HepG2 (cell line): ENCODE data around the gene PARP3. TPM values are rescaled to one million over a fixed set of nuclear protein-coding genes. Genes with fewer than 3 reads are reported as not detected.

Source experiments
- ATAC-seq: fragments of 200-7000 bp; cut with Tn5 transposase; 3 replicates; pipeline ENCODE4 v1.9.1; 2020; ENCODE audit warnings: mild to moderate bottlenecking, moderate library complexity
- BruUV-seq: library from RNA; stranded (reverse); fragments of 400-500 nt; replicated peaks from 2 replicates; lab custom pipeline; 2021; lab: Mats Ljungman, UMichigan
- CTCF ChIA-PET: fragments of 300-600 bp; formaldehyde crosslinking; extraction: SDS; loops from one replicate; lab custom pipeline; 2021; ENCODE audit warnings: low total read pairs, inconsistent platforms, low intra/inter-chr PET ratio; lab: Yijun Ruan, JAX
- POLR2A ChIA-PET: fragments of 350-600 bp; sonication (Branson Sonifier 250); formaldehyde crosslinking; loops from one replicate; lab custom pipeline; 2020; ENCODE audit warnings: antibody characterized with exemption, inconsistent platforms; lab: Yijun Ruan, JAX
- DNase-seq: peaks from one replicate; pipeline ENCODE4 v3.0.0-alpha.2; 2015; ENCODE audit warnings: low spot score
- FAIRE-seq: peaks from 3 replicates; lab custom pipeline; 2011; peaks lifted over from hg19 to GRCh38; lab: Jason Lieb, UNC
- H2AFZ ChIP-seq: one replicate; pipeline ENCODE4 v1.6.1; 2011; ENCODE audit warnings: low read length, inconsistent platforms
- H3K27ac ChIP-seq: fragments of 300-600 bp; 3 replicates; pipeline ENCODE4 v1.8.0; 2011; ENCODE audit warnings: mixed run types, mild to moderate bottlenecking, mixed read lengths, low read length, inconsistent platforms; ENCODE audit not compliant: insufficient read depth; ENCODE audit errors: extremely low read length
- H3K27me3 ChIP-seq, 2 experiments: fragments of 200-600 bp in 1 of 2; 2 replicates in 1 of 2; 3 replicates in 1 of 2; pipeline versions ENCODE4 v1.6.0 to v1.8.0; 2011; ENCODE audit warnings: low read length in 2 of 2, mild to moderate bottlenecking in 2 of 2, moderate library complexity in 2 of 2, inconsistent platforms in 1 of 2; ENCODE audit not compliant: insufficient read depth in 2 of 2, control insufficient read depth in 1 of 2
- H3K36me3 ChIP-seq, 2 experiments: fragments of 200-600 bp in 1 of 2; replicated peaks in 1 of 2; 2 replicates in 1 of 2; 3 replicates in 1 of 2; pipeline versions ENCODE4 v1.5.1 to v1.8.0; 2011; ENCODE audit warnings: low read length in 2 of 2, inconsistent platforms in 1 of 2; ENCODE audit not compliant: insufficient read depth in 2 of 2, control insufficient read depth in 1 of 2
- H3K4me1 ChIP-seq: 2 replicates; pipeline ENCODE4 v1.5.1; 2012; ENCODE audit warnings: low read length, inconsistent platforms; ENCODE audit not compliant: insufficient read depth
- H3K4me2 ChIP-seq: 2 replicates; pipeline ENCODE4 v1.6.0; 2011; ENCODE audit warnings: low read depth, low read length, inconsistent platforms
- H3K4me3 ChIP-seq, 3 experiments: fragments of 200-600 bp in 1 of 3; sonication (generic), shearing (Covaris generic) in 1 of 3; replicated peaks in 1 of 3; 2 replicates each; pipeline ENCODE4 v1.5.1; 2011 to 2016; ENCODE audit warnings: low read length in 3 of 3, inconsistent platforms in 2 of 3, low read depth in 2 of 3, mild to moderate bottlenecking in 2 of 3, control low read depth in 1 of 3, mixed read lengths in 1 of 3; ENCODE audit not compliant: insufficient read depth in 1 of 3
- H3K79me2 ChIP-seq: one replicate; pipeline ENCODE4 v1.6.1; 2011; ENCODE audit warnings: low read length, inconsistent platforms; ENCODE audit not compliant: insufficient read depth
- H3K9ac ChIP-seq: 2 replicates; pipeline ENCODE4 v1.6.0; 2011; ENCODE audit warnings: mild to moderate bottlenecking, low read depth, low read length, inconsistent platforms; ENCODE audit not compliant: insufficient read depth
- H3K9me3 ChIP-seq: 2 replicates; pipeline ENCODE4 v1.5.1; 2012; ENCODE audit warnings: mild to moderate bottlenecking, low read length
- H4K20me1 ChIP-seq: 2 replicates; pipeline ENCODE4 v1.6.0; 2011; ENCODE audit warnings: inconsistent platforms, mild to moderate bottlenecking, low read length, moderate library complexity; ENCODE audit not compliant: insufficient read depth
- ADNP ChIP-seq: sonication (generic); formaldehyde crosslinking; IDR thresholded peaks from 2 replicates; pipeline ENCODE4 v1.4.0; 2020; ENCODE audit warnings: missing genetic modification reagents
- KMT2B ChIP-seq: IDR thresholded peaks from 2 replicates; pipeline ENCODE4 v1.6.1; 2016; ENCODE audit warnings: missing genetic modification reagents, missing compliant biosample characterization
- NCOA1 ChIP-seq: sonication (generic); formaldehyde crosslinking; IDR thresholded peaks from 2 replicates; pipeline ENCODE4 v1.9.0; 2021; ENCODE audit warnings: missing genetic modification reagents
- PAF1 ChIP-seq: IDR thresholded peaks from 2 replicates; pipeline ENCODE4 v1.6.1; 2016; ENCODE audit warnings: missing genetic modification reagents, missing compliant biosample characterization
- POLR2A ChIP-seq, 2 experiments: IDR thresholded peaks; 2 replicates each; pipeline ENCODE4 v1.6.1; 2011; ENCODE audit warnings: low read depth in 2 of 2, low read length in 2 of 2, mild to moderate bottlenecking in 1 of 2, moderate library complexity in 1 of 2; ENCODE audit not compliant: insufficient read depth in 1 of 2
- SMARCE1 ChIP-seq: fragments of 450-650 bp; IDR thresholded peaks from 2 replicates; pipeline ENCODE4 v1.6.1; 2017; ENCODE audit warnings: borderline replicate concordance
- SRSF4 ChIP-seq: fragments of 200-400 bp; formaldehyde crosslinking; IDR thresholded peaks from one replicate; pipeline ENCODE4 v1.6.1; 2018; ENCODE audit warnings: mild to moderate bottlenecking, low read depth, low read length, moderate library complexity; ENCODE audit not compliant: poor library complexity, severe bottlenecking
- ZNF235 ChIP-seq: sonication (generic); formaldehyde crosslinking; IDR thresholded peaks from 2 replicates; pipeline ENCODE4 v1.8.1; 2023; ENCODE audit warnings: mild to moderate bottlenecking, missing genetic modification reagents, borderline replicate concordance
- ZNF264 ChIP-seq: sonication (generic); formaldehyde crosslinking; IDR thresholded peaks from 2 replicates; pipeline ENCODE4 v1.4.0; 2020; ENCODE audit warnings: missing genetic modification reagents
- ZSCAN22 ChIP-seq: sonication (generic); formaldehyde crosslinking; IDR thresholded peaks from 2 replicates; pipeline ENCODE4 v1.4.0; 2020; ENCODE audit warnings: mild to moderate bottlenecking, missing genetic modification reagents
- ZSCAN31 ChIP-seq: sonication (generic); formaldehyde crosslinking; IDR thresholded peaks from 2 replicates; pipeline ENCODE4 v1.5.0; 2020; ENCODE audit warnings: low read depth, mild to moderate bottlenecking, missing genetic modification reagents
- WGBS: methylation state at CpG from one replicate; pipeline ENCODE4 v1.1.6; 2017; ENCODE audit warnings: low lambda C conversion rate; 5-methylcytosine and 5-hydroxymethylcytosine counted together
- in situ Hi-C: cut with HindIII; loops from 2 replicates; pipeline ENCODE4 v1.10.0; 2017; ENCODE audit warnings: low pct_unique_long_range_greater_than_20kb; ENCODE audit not compliant: extremely low pct_ligation_motif_present
- intact Hi-C: fragments of 100-400 bp; cut with micrococcal nuclease; formaldehyde crosslinking; loops from one replicate; pipeline ENCODE4 v1.10.0; 2022; ENCODE audit not compliant: unreplicated experiment
- polyA plus RNA-seq, 8 experiments: library from polyadenylated mRNA; depleted of rRNA in 3 of 8; stranded (reverse) in 7 of 8; unstranded in 1 of 8; fragments of >200 nt; fragmentation: Illumina TruSeq in 4 of 8; extraction: Trizol in 4 of 8; gene quantifications; 2 replicates each; pipeline versions ENCODE4 v1.2.1 to v1.2.3, GENCODE V29; 2011 to 2016; ENCODE audit warnings: low read depth in 4 of 8, missing spikeins in 1 of 8, mixed read lengths in 1 of 8; ENCODE audit not compliant: insufficient read depth in 1 of 8
- total RNA-seq, 5 experiments: library from RNA; depleted of rRNA; stranded (reverse); fragments of >200 nt; fragmentation: Illumina TruSeq; extraction: Trizol; gene quantifications; 2 replicates each; pipeline ENCODE4 v1.2.3, GENCODE V29; 2016; ENCODE audit warnings: low read depth in 1 of 5
- TF ChIP-seq, protein P1 (sequence below): sonication (generic); formaldehyde crosslinking; IDR thresholded peaks from 2 replicates; pipeline ENCODE4 v1.4.0; 2020; ENCODE audit warnings: low read depth, mild to moderate bottlenecking, missing genetic modification reagents
- TF ChIP-seq, protein P2 (sequence below): IDR thresholded peaks from 2 replicates; pipeline ENCODE4 v1.6.1; 2018; ENCODE audit warnings: missing genetic modification reagents
- TF ChIP-seq, protein P3 (sequence below): sonication (generic); formaldehyde crosslinking; IDR thresholded peaks from 2 replicates; pipeline ENCODE4 v1.5.0; 2020; ENCODE audit warnings: missing genetic modification reagents
- TF ChIP-seq, protein P4 (sequence below): sonication (generic); formaldehyde crosslinking; conservative IDR thresholded peaks from 2 replicates; pipeline ENCODE4 v1.4.0; 2020; ENCODE audit warnings: mild to moderate bottlenecking, missing genetic modification reagents, moderate library complexity
- TF ChIP-seq, protein P5 (sequence below): sonication (generic); formaldehyde crosslinking; IDR thresholded peaks from 2 replicates; pipeline ENCODE4 v1.4.0; 2020; ENCODE audit warnings: missing genetic modification reagents

The PARP3 gene
- total and polyA plus RNA-seq, 2 of the 13 experiments (the other 11 are each of a cell fraction or from before 2014, with no cell fraction given), result 11.2 to 21.5 TPM

DNA sequence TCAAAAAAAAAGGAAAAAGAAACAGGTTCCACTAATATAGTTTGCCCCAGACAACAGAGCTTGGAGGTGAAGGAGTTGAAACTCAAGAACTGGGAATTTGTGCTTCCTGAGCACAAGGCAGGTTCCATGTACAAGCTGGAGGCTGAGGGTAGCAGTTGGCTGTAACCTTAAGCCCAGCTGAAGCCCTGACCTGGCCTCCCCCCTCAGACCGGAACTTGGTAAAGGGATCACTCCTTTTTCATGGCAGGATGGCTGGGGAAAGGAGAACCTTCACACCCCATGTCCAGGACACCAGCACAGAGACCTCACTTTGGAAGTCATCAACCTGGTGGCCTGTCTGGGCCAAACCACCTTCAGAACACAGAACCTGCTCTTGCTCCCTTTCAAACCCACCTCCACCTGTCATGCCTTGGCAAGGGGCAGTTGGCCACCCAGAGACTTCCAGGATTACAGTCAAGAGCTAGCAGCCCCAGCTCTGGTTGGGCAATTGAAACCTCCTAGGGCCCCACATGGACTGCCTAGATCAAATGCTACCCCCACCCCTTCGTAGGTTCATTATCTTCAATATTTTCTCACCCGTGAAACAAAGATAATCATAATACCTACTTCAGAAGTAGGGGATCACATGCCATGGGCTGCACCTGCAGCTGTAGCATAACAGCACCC, 50.0 kb downstream of the PARP3 start:
- ChIA-PET CTCF (no interaction called here), POLR2A (interaction anchor here (1.0 to 7.1 kb wide), 8 partner anchors 9 to 162 kb away, joined by 3 to 187 read pairs (median 9); partner anchors contain the start of genes ABHD14A, ABHD14B, ACY1 and PARP3)
- WGBS, result 97% methylated on average over 2 of the region's 3 CpGs
- ATAC-seq (no peak; the same call in 2 of the 3 replicates), FAIRE-seq (no peak), DNase-seq (no peak)
- in situ Hi-C loops (no loop called here), intact Hi-C loops (no loop called here)
- Histone ChIP-seq H4K20me1 (peaks cover 3% of the 10 kb centered on the region; the same call in 1 of the 2 replicates), H3K27ac (peak overlapping the region; percentile 37), H3K9me3 (no peaks in the 10 kb centered on the region), H3K4me3 (no peak overlapping the region), H3K36me3 (peaks cover 9 to 18% of the 10 kb centered on the region in 2 experiments), H3K79me2 (peaks cover 21% of the 10 kb centered on the region), H3K4me1 (peaks cover 45% of the 10 kb centered on the region), H3K4me2 (no peak overlapping the region), H3K9ac (no peak overlapping the region), H2AFZ (no peak overlapping the region), H3K27me3 (no peaks in the 10 kb centered on the region; a peak in 1 of 5 replicates)
- BruUV-seq, result TSS peak; percentile 65
- no peak for TF ChIP-seq ZNF264
- TF ChIP-seq, protein P1, sequence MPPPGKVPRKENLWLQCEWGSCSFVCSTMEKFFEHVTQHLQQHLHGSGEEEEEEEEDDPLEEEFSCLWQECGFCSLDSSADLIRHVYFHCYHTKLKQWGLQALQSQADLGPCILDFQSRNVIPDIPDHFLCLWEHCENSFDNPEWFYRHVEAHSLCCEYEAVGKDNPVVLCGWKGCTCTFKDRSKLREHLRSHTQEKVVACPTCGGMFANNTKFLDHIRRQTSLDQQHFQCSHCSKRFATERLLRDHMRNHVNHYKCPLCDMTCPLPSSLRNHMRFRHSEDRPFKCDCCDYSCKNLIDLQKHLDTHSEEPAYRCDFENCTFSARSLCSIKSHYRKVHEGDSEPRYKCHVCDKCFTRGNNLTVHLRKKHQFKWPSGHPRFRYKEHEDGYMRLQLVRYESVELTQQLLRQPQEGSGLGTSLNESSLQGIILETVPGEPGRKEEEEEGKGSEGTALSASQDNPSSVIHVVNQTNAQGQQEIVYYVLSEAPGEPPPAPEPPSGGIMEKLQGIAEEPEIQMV (CRISPR knock-in tag), result no peak
- TF ChIP-seq ADNP (CRISPR knock-in tag), result no peak
- no peak for TF ChIP-seq SRSF4
- TF ChIP-seq ZSCAN31 (CRISPR knock-in tag), result no peak
- no peak for TF ChIP-seq KMT2B (CRISPR knock-in tag)
- TF ChIP-seq, protein P2, sequence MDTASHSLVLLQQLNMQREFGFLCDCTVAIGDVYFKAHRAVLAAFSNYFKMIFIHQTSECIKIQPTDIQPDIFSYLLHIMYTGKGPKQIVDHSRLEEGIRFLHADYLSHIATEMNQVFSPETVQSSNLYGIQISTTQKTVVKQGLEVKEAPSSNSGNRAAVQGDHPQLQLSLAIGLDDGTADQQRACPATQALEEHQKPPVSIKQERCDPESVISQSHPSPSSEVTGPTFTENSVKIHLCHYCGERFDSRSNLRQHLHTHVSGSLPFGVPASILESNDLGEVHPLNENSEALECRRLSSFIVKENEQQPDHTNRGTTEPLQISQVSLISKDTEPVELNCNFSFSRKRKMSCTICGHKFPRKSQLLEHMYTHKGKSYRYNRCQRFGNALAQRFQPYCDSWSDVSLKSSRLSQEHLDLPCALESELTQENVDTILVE (CRISPR knock-in tag), result no peak
- TF ChIP-seq NCOA1 (CRISPR knock-in tag), result no peak
- peak; percentile 93 for TF ChIP-seq ZSCAN22 (CRISPR knock-in tag)
- TF ChIP-seq, protein P3, sequence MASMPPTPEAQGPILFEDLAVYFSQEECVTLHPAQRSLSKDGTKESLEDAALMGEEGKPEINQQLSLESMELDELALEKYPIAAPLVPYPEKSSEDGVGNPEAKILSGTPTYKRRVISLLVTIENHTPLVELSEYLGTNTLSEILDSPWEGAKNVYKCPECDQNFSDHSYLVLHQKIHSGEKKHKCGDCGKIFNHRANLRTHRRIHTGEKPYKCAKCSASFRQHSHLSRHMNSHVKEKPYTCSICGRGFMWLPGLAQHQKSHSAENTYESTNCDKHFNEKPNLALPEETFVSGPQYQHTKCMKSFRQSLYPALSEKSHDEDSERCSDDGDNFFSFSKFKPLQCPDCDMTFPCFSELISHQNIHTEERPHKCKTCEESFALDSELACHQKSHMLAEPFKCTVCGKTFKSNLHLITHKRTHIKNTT, result no peak
- TF ChIP-seq ZNF235, result no peak
- TF ChIP-seq POLR2A (IDR thresholded peaks at IDR 0.05; ENCODE audit: insufficient read depth in 1 of 2, low read depth in 2 of 2, low read length in 2 of 2), result peak in 1 of 2 experiments; percentile 52; a peak in 2 of 4 replicates
- TF ChIP-seq SMARCE1, result no peak
- TF ChIP-seq, protein P4, sequence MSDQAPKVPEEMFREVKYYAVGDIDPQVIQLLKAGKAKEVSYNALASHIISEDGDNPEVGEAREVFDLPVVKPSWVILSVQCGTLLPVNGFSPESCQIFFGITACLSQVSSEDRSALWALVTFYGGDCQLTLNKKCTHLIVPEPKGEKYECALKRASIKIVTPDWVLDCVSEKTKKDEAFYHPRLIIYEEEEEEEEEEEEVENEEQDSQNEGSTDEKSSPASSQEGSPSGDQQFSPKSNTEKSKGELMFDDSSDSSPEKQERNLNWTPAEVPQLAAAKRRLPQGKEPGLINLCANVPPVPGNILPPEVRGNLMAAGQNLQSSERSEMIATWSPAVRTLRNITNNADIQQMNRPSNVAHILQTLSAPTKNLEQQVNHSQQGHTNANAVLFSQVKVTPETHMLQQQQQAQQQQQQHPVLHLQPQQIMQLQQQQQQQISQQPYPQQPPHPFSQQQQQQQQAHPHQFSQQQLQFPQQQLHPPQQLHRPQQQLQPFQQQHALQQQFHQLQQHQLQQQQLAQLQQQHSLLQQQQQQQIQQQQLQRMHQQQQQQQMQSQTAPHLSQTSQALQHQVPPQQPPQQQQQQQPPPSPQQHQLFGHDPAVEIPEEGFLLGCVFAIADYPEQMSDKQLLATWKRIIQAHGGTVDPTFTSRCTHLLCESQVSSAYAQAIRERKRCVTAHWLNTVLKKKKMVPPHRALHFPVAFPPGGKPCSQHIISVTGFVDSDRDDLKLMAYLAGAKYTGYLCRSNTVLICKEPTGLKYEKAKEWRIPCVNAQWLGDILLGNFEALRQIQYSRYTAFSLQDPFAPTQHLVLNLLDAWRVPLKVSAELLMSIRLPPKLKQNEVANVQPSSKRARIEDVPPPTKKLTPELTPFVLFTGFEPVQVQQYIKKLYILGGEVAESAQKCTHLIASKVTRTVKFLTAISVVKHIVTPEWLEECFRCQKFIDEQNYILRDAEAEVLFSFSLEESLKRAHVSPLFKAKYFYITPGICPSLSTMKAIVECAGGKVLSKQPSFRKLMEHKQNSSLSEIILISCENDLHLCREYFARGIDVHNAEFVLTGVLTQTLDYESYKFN (CRISPR knock-in tag), result no peak
- TF ChIP-seq, protein P5, sequence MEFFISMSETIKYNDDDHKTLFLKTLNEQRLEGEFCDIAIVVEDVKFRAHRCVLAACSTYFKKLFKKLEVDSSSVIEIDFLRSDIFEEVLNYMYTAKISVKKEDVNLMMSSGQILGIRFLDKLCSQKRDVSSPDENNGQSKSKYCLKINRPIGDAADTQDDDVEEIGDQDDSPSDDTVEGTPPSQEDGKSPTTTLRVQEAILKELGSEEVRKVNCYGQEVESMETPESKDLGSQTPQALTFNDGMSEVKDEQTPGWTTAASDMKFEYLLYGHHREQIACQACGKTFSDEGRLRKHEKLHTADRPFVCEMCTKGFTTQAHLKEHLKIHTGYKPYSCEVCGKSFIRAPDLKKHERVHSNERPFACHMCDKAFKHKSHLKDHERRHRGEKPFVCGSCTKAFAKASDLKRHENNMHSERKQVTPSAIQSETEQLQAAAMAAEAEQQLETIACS, result no peak
- no peak for TF ChIP-seq PAF1 (CRISPR knock-in tag)
